ENCODE data around the gene ATP6V0A1. TPM values are rescaled to one million over a fixed set of nuclear protein-coding genes. Genes with fewer than 3 reads are reported as not detected.
"Not testable (repeated sequence)": the region's sequence is repeated elsewhere in the genome, so short reads cannot be mapped to it uniquely, and the experiment has no call there.

ATP6V0A1 gene
- total RNA-seq, 1 experiment from 2014 or later: 112 TPM

DNA sequence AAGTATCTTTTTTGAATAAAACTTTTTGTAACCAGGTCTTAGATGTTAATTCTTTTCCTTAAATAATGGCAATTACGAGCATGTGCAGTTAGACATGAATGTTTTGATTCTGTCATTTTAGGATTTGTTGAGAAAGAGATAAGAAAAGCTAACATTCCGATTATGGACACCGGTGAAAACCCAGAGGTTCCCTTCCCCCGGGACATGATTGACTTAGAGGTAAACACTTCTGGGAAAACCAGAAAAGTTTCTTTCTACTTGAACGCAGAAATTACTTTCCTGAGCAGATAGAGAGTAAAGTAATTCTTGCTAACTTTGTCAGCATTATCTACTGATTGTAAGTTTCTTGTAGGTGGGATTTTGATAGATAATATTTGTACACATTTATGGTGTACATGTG is 9.2 kb downstream of the ATP6V0A1 start:
- DNase-seq (ENCODE audit: low spot score): no peak
- in situ Hi-C loops (cut with HindIII; ENCODE audit: low sequenced_read_pairs): no loop called here

DNA sequence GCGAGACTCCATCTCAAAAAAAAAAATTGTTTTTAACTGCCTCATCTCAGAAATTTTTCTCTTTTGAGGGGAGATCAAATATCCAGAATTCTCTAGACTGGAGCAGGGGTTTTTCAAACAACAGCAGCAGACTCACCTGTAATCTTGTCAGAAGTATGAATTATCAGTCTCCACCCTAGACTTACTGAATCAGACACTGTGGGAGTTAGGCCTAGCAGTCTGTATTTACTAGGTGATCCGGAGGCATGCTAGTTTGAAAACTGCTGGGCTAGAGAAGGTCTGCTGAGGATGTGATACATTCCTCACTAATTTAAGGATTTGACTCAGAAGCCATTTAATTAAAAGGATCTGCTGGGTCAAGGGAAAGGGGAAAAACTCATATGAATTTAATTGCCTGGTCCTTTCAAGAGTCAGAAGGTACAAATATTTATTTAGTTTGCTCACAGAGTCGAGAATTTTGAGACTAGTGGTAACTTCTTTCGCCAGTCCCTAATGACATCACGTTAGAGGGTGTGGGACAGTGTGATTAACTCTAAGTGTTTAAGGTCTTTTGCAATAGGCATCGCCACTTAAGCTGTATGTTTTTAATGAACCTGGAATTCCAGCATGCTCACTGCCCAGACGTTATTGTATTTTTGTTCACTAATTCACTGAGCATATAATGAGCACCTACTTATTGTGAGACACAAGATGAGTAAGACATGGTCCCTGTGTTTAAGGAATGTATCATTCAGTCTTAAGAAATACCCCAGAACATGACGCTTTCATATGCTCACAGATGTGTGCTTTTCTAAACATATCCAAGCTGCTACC is 14.2 kb downstream of the ATP6V0A1 start:
- in situ Hi-C loops (cut with HindIII; ENCODE audit: low sequenced_read_pairs): no loop called here
- DNase-seq (ENCODE audit: low spot score): peak; percentile 76

DNA sequence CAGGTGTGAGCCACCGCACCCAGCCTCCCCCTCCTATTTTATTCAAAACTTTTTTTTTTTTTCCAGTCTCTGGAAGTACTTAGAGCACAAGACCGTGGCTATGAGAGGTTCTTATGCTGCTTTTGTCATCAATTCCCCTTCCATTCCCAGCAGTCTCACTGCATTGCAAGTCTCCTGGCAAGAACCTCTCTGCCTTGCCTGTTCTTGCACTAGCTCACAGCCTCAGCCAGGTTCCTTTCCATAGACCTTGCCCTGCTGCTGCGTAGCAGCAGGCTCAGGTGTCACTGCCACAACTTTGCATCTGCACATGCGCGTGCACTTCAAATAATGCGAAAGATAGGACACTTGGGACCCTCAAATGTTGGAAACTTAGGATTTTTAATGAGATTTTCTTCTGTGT is 15.6 kb downstream of the ATP6V0A1 start:
- in situ Hi-C loops (cut with HindIII; ENCODE audit: low sequenced_read_pairs): no loop called here
- DNase-seq (ENCODE audit: low spot score): no peak

GRCh38 chr17:42475121-42475520 is 16.4 kb downstream of the ATP6V0A1 start:
- in situ Hi-C loops (cut with HindIII; ENCODE audit: low sequenced_read_pairs): no loop called here
- DNase-seq (ENCODE audit: low spot score): no peak

DNA sequence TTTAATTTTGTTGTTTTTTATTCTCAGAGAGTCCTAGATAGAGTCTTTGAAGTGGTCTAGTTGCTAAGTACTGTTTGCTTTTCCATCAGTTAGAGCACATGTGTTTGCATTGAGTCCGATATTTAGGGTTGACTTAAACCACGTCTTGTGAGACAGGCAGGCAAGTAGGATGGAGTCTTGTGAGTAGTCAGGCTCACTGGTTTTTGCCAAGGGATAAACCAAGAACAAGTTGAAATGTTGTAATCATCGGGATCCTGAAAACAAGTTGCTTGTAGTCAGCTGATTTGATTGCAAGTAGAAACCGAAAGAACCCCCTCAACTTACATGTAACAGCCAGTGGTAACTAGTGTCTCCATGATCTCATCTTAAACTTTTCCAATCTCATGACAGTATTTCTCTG is 17.2 kb downstream of the ATP6V0A1 start:
- no peak for DNase-seq (ENCODE audit: low spot score)
- in situ Hi-C loops (cut with HindIII; ENCODE audit: low sequenced_read_pairs): no loop called here

GRCh38 chr17:42476411-42476810 is 17.7 kb downstream of the ATP6V0A1 start:
- in situ Hi-C loops (cut with HindIII; ENCODE audit: low sequenced_read_pairs): no loop called here
- no peak for DNase-seq (ENCODE audit: low spot score)

GRCh38 chr17:42477173-42477572 is 18.5 kb downstream of the ATP6V0A1 start:
- DNase-seq (ENCODE audit: low spot score): no peak

DNA sequence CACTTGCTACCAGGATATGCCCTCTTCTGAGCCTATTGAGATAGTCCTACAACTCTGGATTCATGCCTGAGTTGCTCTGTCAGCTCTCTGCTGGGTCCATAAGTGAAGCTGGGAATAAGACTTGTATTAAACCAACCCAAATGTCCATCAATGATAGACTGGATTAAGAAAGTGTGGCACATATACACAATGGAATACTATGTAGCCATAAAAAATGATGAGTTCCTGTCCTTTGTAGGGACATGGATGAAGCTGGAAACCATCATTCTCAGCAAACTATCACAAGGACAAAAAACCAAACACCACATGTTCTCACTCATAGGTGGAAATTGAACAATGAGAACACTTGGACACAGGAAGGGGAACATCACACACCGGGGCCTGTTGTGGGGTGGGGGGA is 19.1 kb downstream of the ATP6V0A1 start:
- in situ Hi-C loops (cut with HindIII; ENCODE audit: low sequenced_read_pairs); DNase-seq (ENCODE audit: low spot score): not testable (repeated sequence)

More at GRCh38 chr17:42477173-42477572, 18.5 kb downstream of the ATP6V0A1 start:
- in situ Hi-C loops (cut with HindIII; ENCODE audit: low sequenced_read_pairs): no loop called here

DNA sequence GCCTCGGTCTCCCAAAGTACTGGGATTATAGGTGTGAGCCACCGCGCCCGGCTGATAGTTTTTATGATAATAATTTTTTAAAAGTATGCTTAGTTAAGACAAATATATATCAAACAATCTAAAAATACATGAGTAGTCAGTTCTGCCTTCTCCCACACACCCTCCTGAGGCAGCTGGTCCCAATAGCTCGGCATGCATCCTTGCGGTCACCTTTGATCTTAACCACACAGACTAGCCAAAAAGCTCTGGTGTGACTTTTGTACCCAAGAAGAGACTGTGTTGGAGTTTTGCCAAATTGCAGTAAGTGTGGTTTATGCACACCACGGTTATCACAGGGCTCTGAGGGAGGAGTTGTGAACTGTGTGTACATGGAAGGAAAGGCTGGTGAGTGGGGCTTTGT is 25.6 kb downstream of the ATP6V0A1 start:
- no peak for DNase-seq (ENCODE audit: low spot score)
- in situ Hi-C loops (cut with HindIII; ENCODE audit: low sequenced_read_pairs): no loop called here

DNA sequence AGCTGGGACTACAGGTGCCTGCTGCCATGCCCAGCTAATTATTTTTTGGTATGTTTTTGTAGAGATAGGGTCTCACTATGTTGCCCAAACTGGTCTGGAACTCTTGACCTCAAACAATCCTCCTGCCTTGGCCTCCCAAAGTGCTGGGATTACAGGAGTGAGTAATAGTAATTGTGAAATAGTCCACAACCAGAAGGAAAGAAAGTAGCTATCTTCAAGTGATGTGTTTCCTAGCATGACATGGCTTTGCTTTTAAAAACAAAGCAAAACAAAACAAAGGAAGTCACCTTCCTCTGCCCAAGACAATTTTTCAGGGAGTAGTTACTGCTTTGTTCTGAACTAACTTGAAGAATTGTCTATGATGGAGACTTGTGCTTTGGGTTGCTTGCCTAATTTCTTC is 27.0 kb downstream of the ATP6V0A1 start:
- DNase-seq (ENCODE audit: low spot score): no peak
- in situ Hi-C loops (cut with HindIII; ENCODE audit: low sequenced_read_pairs): no loop called here

DNA sequence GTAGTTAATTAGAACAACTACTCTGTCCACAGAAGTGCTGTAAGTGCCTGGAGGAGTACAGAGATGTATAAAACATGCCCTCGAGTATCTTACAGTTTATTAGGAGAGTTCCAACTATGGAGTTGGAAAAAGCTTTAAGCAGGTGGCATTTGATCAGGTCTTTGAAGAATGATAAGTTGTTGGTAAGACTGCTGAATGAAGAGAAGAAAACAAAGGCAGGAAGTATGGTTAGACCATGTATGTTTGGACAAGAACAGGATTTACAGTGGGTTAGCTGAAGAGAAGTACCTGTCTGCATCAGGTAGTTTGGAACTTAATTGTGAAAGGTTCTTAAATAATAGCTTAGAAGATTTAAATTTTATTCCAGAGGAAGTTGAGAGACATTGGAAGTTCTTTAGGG is 29.4 kb downstream of the ATP6V0A1 start:
- in situ Hi-C loops (cut with HindIII; ENCODE audit: low sequenced_read_pairs): no loop called here

GRCh38 chr17:42493319-42493718 is 34.6 kb downstream of the ATP6V0A1 start:
- no peak for DNase-seq (ENCODE audit: low spot score)
- in situ Hi-C loops (cut with HindIII; ENCODE audit: low sequenced_read_pairs): no loop called here

More for the DNA sequence above, 29.4 kb downstream of the ATP6V0A1 start:
- DNase-seq (ENCODE audit: low spot score): no peak

GRCh38 chr17:42494673-42495072 is 36.0 kb downstream of the ATP6V0A1 start:
- in situ Hi-C loops (cut with HindIII; ENCODE audit: low sequenced_read_pairs): no loop called here
- DNase-seq (ENCODE audit: low spot score): no peak

DNA sequence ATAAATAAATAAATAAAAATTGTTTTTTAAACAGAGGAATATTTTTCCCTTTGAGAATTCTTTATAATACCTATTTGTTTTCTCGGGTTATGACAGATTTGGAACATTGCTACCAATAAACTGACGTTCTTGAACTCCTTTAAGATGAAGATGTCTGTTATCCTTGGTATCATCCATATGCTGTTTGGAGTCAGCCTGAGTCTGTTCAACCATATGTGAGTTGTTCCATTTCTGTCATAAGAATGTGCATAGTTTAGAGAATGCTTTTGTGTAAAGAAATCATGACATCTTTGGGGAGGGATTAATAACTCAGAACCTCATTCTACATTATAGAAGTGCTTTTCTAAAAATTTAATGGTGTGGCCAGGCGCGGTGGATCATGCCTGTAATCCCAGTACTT is 40.1 kb downstream of the ATP6V0A1 start:
- in situ Hi-C loops (cut with HindIII; ENCODE audit: low sequenced_read_pairs): no loop called here
- no peak for DNase-seq (ENCODE audit: low spot score)

DNA sequence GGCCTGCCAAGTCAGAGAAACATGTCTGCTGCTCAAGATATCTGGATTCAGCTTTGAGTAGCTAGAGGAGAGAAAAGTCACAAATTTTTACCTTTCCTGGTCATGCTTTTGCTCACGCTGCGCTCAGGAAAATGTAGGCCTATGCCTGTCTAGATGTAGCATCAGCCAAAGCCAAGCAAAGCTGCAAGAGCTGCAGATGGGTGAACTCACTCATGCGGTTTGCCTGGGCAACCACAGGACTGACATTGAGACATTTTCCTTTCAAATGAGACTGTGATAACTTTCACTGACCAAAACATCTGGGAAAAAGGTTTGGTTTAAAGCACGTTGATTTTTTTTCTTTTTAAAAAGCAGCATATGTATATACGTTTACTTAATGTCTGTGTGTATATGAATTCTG is 43.4 kb downstream of the ATP6V0A1 start:
- in situ Hi-C loops (cut with HindIII; ENCODE audit: low sequenced_read_pairs): no loop called here

DNA sequence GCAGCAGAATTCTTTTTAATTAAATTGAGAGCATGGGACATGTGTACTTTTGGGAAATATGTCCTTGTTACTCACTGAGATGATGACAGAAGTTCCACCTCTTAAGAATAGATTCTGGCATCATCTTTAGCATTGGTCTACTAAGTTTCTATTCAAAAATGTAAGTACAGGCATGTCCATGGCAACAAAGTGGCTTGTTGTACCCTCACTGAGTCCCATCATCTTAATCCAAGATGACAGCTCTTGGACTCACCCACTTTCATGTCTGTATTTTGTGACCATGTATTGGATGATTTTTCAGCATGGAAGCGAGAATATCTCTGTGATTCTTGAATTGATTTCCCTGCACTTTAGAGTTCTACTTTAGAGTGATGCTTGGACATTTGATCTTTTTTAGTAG is 44.2 kb downstream of the ATP6V0A1 start:
- no peak for DNase-seq (ENCODE audit: low spot score)
- in situ Hi-C loops (cut with HindIII; ENCODE audit: low sequenced_read_pairs): no loop called here

More for the DNA sequence above, 43.4 kb downstream of the ATP6V0A1 start:
- no peak for DNase-seq (ENCODE audit: low spot score)

DNA sequence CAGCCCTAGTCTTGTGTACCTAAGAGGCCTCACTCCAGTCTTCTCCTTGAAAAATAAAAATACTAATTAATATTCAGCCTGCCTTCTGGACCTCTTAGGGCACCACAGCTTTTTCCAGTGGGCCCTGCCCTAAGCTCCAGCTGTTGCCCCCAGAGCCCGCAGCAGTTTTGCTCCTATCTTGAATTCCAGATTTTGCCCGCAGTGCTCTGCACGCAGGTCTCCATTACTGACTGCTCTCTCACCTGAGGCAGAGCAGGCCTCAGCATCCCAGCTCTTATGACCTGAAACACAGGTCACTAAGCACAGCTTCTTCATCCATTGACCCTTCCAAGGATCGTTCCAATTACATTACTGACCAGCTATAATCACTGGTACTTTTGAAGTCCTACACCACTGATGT is 49.0 kb downstream of the ATP6V0A1 start:
- no peak for DNase-seq (ENCODE audit: low spot score)

DNA sequence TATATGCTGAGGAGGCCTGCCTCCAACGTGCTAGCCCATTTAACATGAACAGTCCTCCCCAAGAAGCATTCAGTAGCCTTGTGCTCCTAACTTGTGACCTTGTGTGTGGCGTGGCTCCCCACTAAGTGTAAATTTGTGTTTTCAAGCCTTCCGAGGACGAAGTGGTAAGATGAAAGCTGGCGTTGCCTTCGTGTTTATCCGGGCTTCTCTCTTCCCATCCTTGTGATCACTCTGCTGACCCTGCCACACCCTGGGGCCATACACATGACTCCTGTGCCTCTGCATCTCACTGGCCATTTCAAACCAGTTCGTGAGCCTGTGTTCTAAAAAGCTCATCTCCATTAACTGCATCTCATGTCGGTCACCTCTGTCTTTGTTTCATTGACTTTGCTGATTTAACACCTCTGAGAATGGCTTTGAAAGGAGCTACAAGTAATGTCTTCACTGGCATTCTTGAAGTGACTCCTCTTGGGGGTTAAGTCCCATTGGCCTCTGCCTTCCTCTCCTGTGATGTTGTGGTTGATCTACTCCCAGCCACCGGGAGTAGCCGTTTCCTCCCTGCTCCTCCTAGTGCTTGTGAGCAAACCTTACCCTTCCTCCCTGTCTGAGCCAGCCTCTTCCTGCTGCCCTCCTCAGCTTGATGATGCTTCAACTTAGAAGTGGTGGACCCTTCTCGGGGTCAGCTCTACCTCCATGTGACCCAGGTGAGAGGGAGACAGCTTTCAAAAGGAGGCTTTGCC is 49.9 kb downstream of the ATP6V0A1 start:
- no peak for DNase-seq (ENCODE audit: low spot score)
- in situ Hi-C loops (cut with HindIII; ENCODE audit: low sequenced_read_pairs): no loop called here

More for the DNA sequence above, 49.0 kb downstream of the ATP6V0A1 start:
- in situ Hi-C loops (cut with HindIII; ENCODE audit: low sequenced_read_pairs): no loop called here

DNA sequence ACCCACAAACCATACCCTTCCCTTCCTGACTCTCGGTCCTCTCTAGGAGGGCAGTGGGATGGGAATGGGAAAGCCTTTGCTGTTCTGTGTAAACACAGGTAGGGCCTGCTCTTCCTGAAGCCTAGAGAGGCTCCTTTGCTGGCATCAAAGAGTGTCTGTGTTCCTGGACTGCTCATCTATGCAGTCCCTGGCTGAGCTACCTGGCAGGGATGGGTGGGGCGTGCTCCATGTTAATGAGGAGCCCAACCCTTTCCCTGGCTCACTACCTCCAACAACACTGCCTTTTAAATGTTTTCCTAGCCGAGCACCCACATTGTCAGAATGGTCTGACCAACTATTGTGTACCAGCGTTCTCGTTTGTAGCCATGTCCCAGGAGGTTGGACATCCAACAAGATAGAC is 50.7 kb downstream of the ATP6V0A1 start:
- in situ Hi-C loops (cut with HindIII; ENCODE audit: low sequenced_read_pairs): no loop called here
- no peak for DNase-seq (ENCODE audit: low spot score)

- in situ Hi-C loops (cut with HindIII; ENCODE audit: low sequenced_read_pairs): no loop called here
- no peak for DNase-seq (ENCODE audit: low spot score)
Measured at GRCh38 chr17:42509841-42510240, 51.2 kb downstream of the ATP6V0A1 start.

All from G401 (cell line).